ENCODE measurements around the gene SHE.
"Not testable (repeated sequence)": the region's sequence is repeated elsewhere in the genome, so short reads cannot be mapped to it uniquely, and the experiment has no call there.

DNA sequence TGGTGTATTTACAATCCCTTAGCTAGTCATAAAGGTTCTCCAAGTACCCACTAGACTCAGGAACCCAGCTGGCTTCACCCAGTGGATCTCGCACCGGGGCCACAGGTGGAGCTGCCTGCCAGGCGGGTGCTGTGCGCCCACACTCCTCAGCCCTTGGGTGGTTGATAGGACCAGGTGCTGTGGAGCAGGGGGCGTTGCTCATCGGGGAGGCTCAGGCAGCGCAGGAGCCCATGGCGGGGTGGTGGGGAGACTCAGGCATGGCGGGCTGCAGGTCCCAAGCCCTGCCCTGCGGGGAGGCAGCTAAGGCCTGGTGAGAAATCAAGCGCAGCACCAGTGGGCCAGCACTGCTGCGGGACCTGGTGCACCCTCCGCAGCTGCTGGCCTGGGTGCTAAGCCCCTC is 29.7 kb upstream of the SHE start:
- TF ChIP-seq, protein P1, sequence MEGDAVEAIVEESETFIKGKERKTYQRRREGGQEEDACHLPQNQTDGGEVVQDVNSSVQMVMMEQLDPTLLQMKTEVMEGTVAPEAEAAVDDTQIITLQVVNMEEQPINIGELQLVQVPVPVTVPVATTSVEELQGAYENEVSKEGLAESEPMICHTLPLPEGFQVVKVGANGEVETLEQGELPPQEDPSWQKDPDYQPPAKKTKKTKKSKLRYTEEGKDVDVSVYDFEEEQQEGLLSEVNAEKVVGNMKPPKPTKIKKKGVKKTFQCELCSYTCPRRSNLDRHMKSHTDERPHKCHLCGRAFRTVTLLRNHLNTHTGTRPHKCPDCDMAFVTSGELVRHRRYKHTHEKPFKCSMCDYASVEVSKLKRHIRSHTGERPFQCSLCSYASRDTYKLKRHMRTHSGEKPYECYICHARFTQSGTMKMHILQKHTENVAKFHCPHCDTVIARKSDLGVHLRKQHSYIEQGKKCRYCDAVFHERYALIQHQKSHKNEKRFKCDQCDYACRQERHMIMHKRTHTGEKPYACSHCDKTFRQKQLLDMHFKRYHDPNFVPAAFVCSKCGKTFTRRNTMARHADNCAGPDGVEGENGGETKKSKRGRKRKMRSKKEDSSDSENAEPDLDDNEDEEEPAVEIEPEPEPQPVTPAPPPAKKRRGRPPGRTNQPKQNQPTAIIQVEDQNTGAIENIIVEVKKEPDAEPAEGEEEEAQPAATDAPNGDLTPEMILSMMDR (IDR thresholded peaks at IDR 0.05), result not testable (repeated sequence)
- not testable (repeated sequence) for TF ChIP-seq POLR2A (IDR thresholded peaks at IDR 0.05)
